GM20431 (cell line): ENCODE results near the gene STYXL2.

Experiments
- in situ Hi-C: fragments of 300-500 bp; cut with MseI, MboI; formaldehyde crosslinking; loops from one replicate; pipeline ENCODE4 v1.15.0; 2020; ENCODE audit warnings: low sequenced_read_pairs; ENCODE audit not compliant: unreplicated experiment

STYXL2 gene

GRCh38 chr1:167093846-167094516 lies at the start of gene STYXL2:
STYXL2 (plus strand) TSS chr1:167094075; CDS start chr1:167094850, 775 bp downstream.
- in situ Hi-C loops, result no loop called here

- in situ Hi-C loops, result loop anchor here (25.0 kb wide), 1 partner anchor 485 kb away; no protein-coding TSS in a partner anchor
Observed at GRCh38 chr1:167051907-167052306, 42.0 kb upstream of the STYXL2 start.

- in situ Hi-C loops, result loop anchor here (25.0 kb wide), 1 partner anchor 485 kb away; no protein-coding TSS in a partner anchor
Observed at GRCh38 chr1:167052389-167052788, 41.5 kb upstream of the STYXL2 start.

GRCh38 chr1:167054531-167054930 lies 39.3 kb upstream of the STYXL2 start:
- in situ Hi-C loops, result loop anchor here (25.0 kb wide), 1 partner anchor 483 kb away; no protein-coding TSS in a partner anchor

GRCh38 chr1:167054946-167055630 lies 38.8 kb upstream of the STYXL2 start:
- in situ Hi-C loops, result loop anchor here (25.0 kb wide), 1 partner anchor 482 kb away; no protein-coding TSS in a partner anchor

GRCh38 chr1:167056529-167057231 lies 37.2 kb upstream of the STYXL2 start:
- in situ Hi-C loops, result loop anchor here (25.0 kb wide), 1 partner anchor 481 kb away; no protein-coding TSS in a partner anchor

GRCh38 chr1:167057241-167057688 lies 36.6 kb upstream of the STYXL2 start:
- in situ Hi-C loops, result loop anchor here (25.0 kb wide), 1 partner anchor 480 kb away; no protein-coding TSS in a partner anchor

- in situ Hi-C loops, result loop anchor here (25.0 kb wide), 1 partner anchor 478 kb away; no protein-coding TSS in a partner anchor
Observed at GRCh38 chr1:167059045-167059808, 34.6 kb upstream of the STYXL2 start.

- in situ Hi-C loops, result loop anchor here (5.0 to 25.0 kb wide), 3 partner anchors 152 to 478 kb away; no protein-coding TSS in a partner anchor
Observed at GRCh38 chr1:167059809-167060107, 34.1 kb upstream of the STYXL2 start.

GRCh38 chr1:167060141-167061072 lies 33.5 kb upstream of the STYXL2 start:
- in situ Hi-C loops, result loop anchor here (5.0 to 25.0 kb wide), 3 partner anchors 153 to 477 kb away; no protein-coding TSS in a partner anchor

- in situ Hi-C loops, result loop anchor here (5.0 to 25.0 kb wide), 3 partner anchors 154 to 476 kb away; no protein-coding TSS in a partner anchor
Observed at GRCh38 chr1:167061073-167061464, 32.8 kb upstream of the STYXL2 start.

GRCh38 chr1:167064621-167065020 lies 29.3 kb upstream of the STYXL2 start:
- in situ Hi-C loops, result loop anchor here (5.0 to 25.0 kb wide), 3 partner anchors 157 to 473 kb away; no protein-coding TSS in a partner anchor

GRCh38 chr1:167065471-167065870 lies 28.4 kb upstream of the STYXL2 start:
- in situ Hi-C loops, result loop anchor here (10.0 to 25.0 kb wide), 2 partner anchors 379 to 472 kb away; no protein-coding TSS in a partner anchor

- in situ Hi-C loops, result loop anchor here (10.0 to 25.0 kb wide), 2 partner anchors 378 to 471 kb away; no protein-coding TSS in a partner anchor
Observed at GRCh38 chr1:167066333-167067122, 27.3 kb upstream of the STYXL2 start.

- in situ Hi-C loops, result loop anchor here (10.0 to 25.0 kb wide), 2 partner anchors 377 to 469 kb away; no protein-coding TSS in a partner anchor
Observed at GRCh38 chr1:167067904-167068303, 26.0 kb upstream of the STYXL2 start.

- in situ Hi-C loops, result loop anchor here (10.0 to 25.0 kb wide), 2 partner anchors 376 to 469 kb away; no protein-coding TSS in a partner anchor
Observed at GRCh38 chr1:167068761-167069160, 25.1 kb upstream of the STYXL2 start.

GRCh38 chr1:167071286-167071685 lies 22.6 kb upstream of the STYXL2 start:
- in situ Hi-C loops, result loop anchor here (25.0 kb wide), 1 partner anchor 466 kb away; no protein-coding TSS in a partner anchor
